HG03520 (cell line): ENCODE data around the gene ARHGEF7.

ENCODE experiments used
- ATAC-seq: cut with Tn5 transposase; IDR thresholded peaks from one replicate; pipeline ENCODE4 v1.9.1; 2021; ENCODE audit warnings: mild to moderate bottlenecking, moderate library complexity; ENCODE audit not compliant: unreplicated experiment

Gene ARHGEF7

GRCh38 chr13:111166882-111167675, 52.0 kb downstream of the ARHGEF7 start:
- no peak for ATAC-seq

GRCh38 chr13:111168107-111168506, 53.0 kb downstream of the ARHGEF7 start:
- no peak for ATAC-seq

- ATAC-seq = no peak
Measured at GRCh38 chr13:111171112-111171511, 56.0 kb downstream of the ARHGEF7 start.

- no peak for ATAC-seq
Measured at GRCh38 chr13:111171629-111172028, 56.5 kb downstream of the ARHGEF7 start.

GRCh38 chr13:111174377-111175114, 59.4 kb downstream of the ARHGEF7 start:
- ATAC-seq = no peak

- no peak for ATAC-seq
Measured at GRCh38 chr13:111175372-111175771, 60.3 kb downstream of the ARHGEF7 start.

GRCh38 chr13:111175935-111176334, 60.8 kb downstream of the ARHGEF7 start:
- no peak for ATAC-seq

- ATAC-seq = no peak
Measured at GRCh38 chr13:111176421-111176820, 61.3 kb downstream of the ARHGEF7 start.

GRCh38 chr13:111177081-111177711, 62.1 kb downstream of the ARHGEF7 start:
- ATAC-seq = no peak

GRCh38 chr13:111177921-111178320, 62.8 kb downstream of the ARHGEF7 start:
- no peak for ATAC-seq

- no peak for ATAC-seq
Measured at GRCh38 chr13:111178402-111178801, 63.3 kb downstream of the ARHGEF7 start.

- ATAC-seq = no peak
Measured at GRCh38 chr13:111179908-111180760, 65.0 kb downstream of the ARHGEF7 start.

GRCh38 chr13:111181977-111182376, 66.9 kb downstream of the ARHGEF7 start:
- ATAC-seq = no peak

- ATAC-seq = no peak
Measured at GRCh38 chr13:111183087-111183645, 68.1 kb downstream of the ARHGEF7 start.

- no peak for ATAC-seq
Measured at GRCh38 chr13:111183959-111184358, 68.8 kb downstream of the ARHGEF7 start.

- ATAC-seq = peak; percentile 88
Measured at GRCh38 chr13:111184458-111185401, 69.6 kb downstream of the ARHGEF7 start.

- no peak for ATAC-seq
Measured at GRCh38 chr13:111186305-111186935, 71.3 kb downstream of the ARHGEF7 start.

GRCh38 chr13:111187960-111188541, 72.9 kb downstream of the ARHGEF7 start:
- no peak for ATAC-seq
